ENCODE results near the gene SLC34A3.

Gene SLC34A3

DNA sequence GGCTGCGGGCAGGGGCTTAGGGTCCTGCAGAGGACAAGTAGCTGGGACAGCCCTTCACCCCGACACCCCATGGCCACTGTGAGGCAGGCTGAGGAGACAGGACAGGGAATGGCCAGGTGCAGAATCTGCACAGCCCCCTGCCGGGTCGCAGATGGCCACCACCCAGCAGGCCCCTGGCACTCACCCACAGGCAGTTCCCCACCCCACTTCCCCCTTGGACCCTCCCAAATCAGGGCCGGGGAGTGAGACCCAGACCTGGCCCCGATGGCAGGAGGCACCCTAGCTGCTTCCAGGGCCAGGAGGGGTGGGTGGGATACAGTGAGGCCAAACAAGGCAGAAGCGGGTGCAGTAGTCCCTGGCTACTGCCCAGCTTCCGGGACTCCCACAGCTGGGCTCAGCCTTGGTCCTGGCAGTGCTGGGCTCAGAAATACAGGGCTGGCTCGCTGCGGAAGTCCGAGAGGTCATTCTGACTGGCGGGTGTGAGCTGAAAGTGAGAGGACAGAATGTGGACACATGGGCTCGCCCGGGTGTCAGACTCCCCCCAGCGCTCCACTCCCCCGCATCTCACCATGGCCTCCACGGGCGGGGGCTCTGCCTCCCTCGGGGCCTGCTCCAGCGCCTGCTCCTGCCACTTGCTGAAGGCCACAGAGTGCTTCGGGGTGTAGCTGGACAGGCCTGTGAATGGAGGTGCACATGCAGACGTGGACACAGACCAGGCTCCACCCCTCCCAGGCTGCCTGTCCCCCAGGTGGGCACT lies 38.8 kb upstream of the SLC34A3 start:
- H3K4me1 Mint-ChIP-seq (ENCODE audit: low read depth): peaks cover 27% of the 10 kb centered on the region
- H3K27me3 Mint-ChIP-seq: no peaks in the 10 kb centered on the region
- no peaks in the 10 kb centered on the region for H3K36me3 Mint-ChIP-seq (ENCODE audit: low read depth)
- no peak overlapping the region for H3K27ac Mint-ChIP-seq
- H3K4me3 Mint-ChIP-seq: no peak overlapping the region
- no peaks in the 10 kb centered on the region for H3K9me3 Mint-ChIP-seq

DNA sequence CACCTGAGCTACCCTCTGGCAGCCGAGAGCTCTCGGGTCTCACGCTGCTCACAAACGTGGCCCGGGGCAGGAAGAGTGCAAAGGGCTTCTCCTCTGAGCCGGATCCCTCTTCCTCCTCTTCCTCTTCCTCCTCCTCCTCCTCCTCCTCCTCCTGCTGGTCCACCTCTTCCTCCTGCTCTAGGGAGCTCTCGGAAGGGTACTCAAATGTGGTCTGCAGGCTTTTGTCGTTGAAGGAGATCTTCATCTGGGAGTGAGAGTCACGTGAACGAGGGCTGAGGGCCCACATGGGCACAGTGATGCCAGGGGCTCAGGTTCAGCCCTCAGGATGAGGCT lies 38.3 kb upstream of the SLC34A3 start:
- no peaks in the 10 kb centered on the region for H3K9me3 Mint-ChIP-seq
- H3K27ac Mint-ChIP-seq: no peak overlapping the region
- no peaks in the 10 kb centered on the region for H3K27me3 Mint-ChIP-seq
- H3K36me3 Mint-ChIP-seq (ENCODE audit: low read depth): no peaks in the 10 kb centered on the region
- H3K4me1 Mint-ChIP-seq (ENCODE audit: low read depth): peaks cover 21% of the 10 kb centered on the region
- no peak overlapping the region for H3K4me3 Mint-ChIP-seq

DNA sequence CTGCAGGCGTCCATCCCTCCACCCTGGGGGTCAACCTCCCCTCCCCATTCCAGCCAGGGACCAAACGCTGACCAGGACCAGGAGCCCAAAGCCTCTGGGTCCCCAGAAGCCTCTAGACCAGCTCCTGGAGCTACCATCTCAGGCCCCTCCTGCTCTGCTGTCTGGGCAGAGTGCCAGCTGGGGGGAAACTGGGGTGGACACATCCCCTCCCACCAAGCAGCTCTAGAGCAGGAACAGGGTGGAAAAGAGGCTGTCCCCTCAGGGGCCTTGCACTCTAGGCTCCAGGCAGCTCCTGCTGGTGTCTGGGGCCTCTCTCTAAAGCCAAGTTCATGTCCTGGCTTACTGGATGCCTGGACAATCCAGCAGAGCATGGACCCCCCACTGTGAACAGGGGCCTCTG lies 37.8 kb upstream of the SLC34A3 start:
- no peak overlapping the region for H3K4me3 Mint-ChIP-seq
- no peak overlapping the region for H3K27ac Mint-ChIP-seq
- H3K36me3 Mint-ChIP-seq (ENCODE audit: low read depth): no peaks in the 10 kb centered on the region
- H3K9me3 Mint-ChIP-seq: no peaks in the 10 kb centered on the region
- H3K27me3 Mint-ChIP-seq: no peaks in the 10 kb centered on the region
- H3K4me1 Mint-ChIP-seq (ENCODE audit: low read depth): peaks cover 18% of the 10 kb centered on the region

DNA sequence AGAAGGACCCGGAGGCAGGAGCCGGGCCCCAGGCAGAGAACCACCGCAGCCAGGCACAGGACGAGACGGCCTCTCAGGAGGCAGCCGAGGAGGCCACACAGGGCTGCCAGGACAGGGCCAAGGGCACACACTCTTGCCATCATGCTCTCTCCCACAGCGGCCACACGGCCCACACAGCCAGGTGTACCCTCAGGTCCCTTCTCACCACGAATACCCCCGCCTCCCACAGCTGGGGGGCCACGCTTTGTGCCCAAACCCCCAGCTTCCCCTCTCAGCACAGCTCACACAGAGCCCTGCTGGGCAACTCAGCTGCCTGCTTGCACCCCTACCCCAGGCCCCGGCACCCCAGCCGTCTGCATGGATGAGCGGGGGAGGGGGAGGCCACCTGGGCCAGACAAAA lies 36.9 kb upstream of the SLC34A3 start:
- Mint-ChIP-seq H3K36me3 (ENCODE audit: low read depth) (no peaks in the 10 kb centered on the region), H3K9me3 (no peaks in the 10 kb centered on the region), H3K27ac (no peak overlapping the region), H3K4me3 (no peak overlapping the region), H3K27me3 (no peaks in the 10 kb centered on the region), H3K4me1 (ENCODE audit: low read depth) (peaks cover 22% of the 10 kb centered on the region)

DNA sequence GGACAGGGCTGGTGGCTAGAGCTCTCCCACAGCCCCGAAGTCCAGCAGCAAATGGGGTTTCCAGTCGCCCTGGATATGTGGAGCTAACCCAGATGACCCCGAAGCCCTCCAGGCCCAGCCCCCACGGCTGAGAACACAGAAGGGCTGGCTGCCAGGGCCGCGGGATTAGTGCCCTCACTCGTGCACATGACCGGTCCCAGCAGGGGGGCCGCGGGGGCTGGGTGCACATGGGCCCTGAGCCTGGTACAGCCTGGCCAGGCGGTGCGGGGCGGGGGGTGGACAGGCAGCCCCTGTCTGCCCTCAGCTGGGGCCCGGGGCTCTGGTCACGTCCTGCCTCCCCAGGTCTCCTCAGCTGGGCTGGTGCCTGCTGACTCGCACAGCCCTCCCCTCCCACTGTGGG lies 36.3 kb upstream of the SLC34A3 start:
- no peak overlapping the region for H3K27ac Mint-ChIP-seq
- no peak overlapping the region for H3K4me3 Mint-ChIP-seq

DNA sequence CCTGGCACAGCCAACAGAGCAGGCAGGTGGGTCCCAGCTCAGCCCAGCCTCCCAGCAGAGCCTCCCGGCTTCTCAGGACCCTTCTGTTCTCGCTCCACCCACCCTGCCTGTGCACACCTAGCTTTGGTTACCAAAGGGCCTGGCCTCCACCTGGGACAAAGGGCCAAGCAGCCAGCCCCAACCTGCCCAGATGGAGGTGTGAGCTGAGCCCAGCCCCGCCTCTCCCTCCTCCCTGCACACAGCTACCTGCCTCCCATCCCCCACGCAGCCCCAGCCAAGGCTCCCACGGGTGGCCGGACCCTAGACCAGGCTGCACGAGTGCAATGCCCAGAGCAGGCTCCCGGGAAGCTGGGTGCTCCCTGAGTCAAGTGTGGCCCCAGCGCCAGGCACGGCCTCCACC lies 35.8 kb upstream of the SLC34A3 start:
- Mint-ChIP-seq H3K27me3 (no peaks in the 10 kb centered on the region), H3K9me3 (no peaks in the 10 kb centered on the region), H3K27ac (no peak overlapping the region), H3K4me1 (ENCODE audit: low read depth) (peaks cover 14% of the 10 kb centered on the region), H3K4me3 (no peak overlapping the region), H3K36me3 (ENCODE audit: low read depth) (no peaks in the 10 kb centered on the region)

More for the DNA sequence above, 36.3 kb upstream of the SLC34A3 start:
- H3K4me1 Mint-ChIP-seq (ENCODE audit: low read depth): peaks cover 16% of the 10 kb centered on the region
- no peaks in the 10 kb centered on the region for H3K36me3 Mint-ChIP-seq (ENCODE audit: low read depth)
- no peaks in the 10 kb centered on the region for H3K27me3 Mint-ChIP-seq
- H3K9me3 Mint-ChIP-seq: no peaks in the 10 kb centered on the region

DNA sequence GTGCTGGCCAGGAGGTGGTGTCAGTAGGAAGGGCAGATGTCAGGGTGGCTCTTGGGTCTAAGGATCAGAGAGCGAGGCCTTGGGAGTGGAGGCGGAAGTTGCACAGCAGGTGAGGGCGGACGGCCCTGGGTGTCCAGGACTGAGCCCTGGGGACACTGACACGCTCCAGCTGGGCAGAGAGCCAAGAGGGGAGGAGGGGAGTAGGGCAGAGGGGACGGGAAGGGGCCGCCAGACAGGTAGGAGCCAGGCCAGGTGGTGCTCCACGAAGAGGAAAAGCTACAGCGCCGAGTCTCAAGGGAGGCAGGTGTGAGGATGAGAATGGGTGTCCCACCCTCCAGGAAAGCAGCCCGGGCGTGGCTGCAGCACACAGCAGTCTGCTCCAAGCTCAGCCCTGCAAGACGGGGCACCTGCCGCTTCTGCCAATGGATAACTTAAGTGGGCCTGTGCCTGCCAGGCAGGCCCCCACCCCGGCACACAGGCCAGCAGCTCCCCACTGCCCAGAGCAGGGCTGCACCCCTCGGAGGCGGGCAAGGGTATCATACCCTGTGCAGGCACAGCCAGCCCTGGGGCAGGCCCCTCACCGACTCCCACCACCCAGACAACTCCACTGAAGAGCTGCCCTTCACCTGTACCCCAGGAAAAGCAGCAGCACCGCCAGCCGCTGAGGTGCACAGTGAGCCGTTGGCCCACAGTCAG lies 35.0 kb upstream of the SLC34A3 start:
- Mint-ChIP-seq H3K4me1 (ENCODE audit: low read depth) (peaks cover 11% of the 10 kb centered on the region), H3K27ac (no peak overlapping the region), H3K4me3 (no peak overlapping the region), H3K36me3 (ENCODE audit: low read depth) (no peaks in the 10 kb centered on the region), H3K27me3 (no peaks in the 10 kb centered on the region), H3K9me3 (no peaks in the 10 kb centered on the region)

DNA sequence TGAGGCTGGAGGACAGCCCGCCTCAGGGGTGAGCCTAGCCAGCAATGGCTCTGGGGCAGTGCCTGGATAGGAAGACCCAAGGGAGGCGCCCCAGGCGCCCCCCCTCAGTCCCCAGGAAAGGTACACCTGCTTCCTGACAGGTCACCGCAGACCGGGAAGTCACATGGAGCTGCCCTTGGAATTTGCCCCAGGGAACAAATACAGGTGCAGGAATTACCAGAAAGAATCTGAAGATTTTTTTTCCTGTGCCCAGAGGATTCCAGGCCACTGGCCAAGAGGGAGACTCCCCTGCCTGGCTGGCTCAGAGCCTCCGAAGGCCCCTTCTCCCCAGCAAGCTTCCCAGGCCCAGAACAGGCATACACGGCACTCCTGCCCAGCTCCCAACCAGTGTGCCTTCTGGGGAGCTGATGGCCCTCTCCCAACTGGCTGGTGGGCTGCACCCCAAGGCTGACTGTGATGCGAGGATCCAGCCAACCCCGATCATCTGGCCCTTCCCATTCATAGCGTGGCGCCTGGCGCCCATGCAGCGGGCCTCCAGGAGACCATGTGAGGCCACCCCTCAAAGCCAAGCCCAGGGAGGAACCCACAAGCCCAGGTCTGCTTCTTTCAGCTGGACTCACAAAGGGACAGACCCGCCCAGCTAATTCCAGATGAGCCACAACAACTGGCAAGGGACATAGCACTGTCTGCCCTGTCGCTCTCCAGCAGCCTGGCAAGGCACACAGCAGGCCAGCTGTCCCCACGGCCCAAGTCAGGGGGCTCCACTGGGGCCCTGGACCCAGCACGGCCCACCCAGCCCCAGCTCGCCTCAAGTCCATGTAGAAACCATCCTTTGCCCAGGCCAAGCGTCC lies 32.4 kb upstream of the SLC34A3 start:
- Mint-ChIP-seq H3K4me1 (ENCODE audit: low read depth) (peaks cover 20% of the 10 kb centered on the region), H3K27me3 (no peaks in the 10 kb centered on the region), H3K36me3 (ENCODE audit: low read depth) (no peaks in the 10 kb centered on the region), H3K9me3 (no peaks in the 10 kb centered on the region), H3K4me3 (peak overlapping the region; percentile 35), H3K27ac (no peak overlapping the region)

DNA sequence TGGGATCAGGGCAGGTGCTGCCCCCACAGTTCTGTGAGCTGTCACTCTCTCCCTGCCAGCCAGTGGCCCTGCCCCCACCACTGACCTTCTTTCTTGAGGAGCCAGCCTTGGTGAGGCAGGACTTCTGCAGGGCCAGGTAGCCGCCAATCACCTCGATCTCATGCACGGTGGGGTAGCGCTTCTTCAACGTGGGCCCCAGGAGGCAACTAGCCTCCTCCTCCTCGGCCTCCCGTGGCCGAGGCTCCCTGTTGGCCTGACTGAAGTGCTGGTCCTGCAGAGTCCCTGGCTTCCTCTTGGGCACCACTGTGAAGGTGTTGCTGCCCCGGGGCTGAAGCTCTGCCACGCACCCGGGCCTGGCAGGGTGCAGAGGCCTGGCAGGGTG lies 31.8 kb upstream of the SLC34A3 start:
- peaks cover 26% of the 10 kb centered on the region for H3K4me1 Mint-ChIP-seq (ENCODE audit: low read depth)
- H3K4me3 Mint-ChIP-seq: no peak overlapping the region
- no peak overlapping the region for H3K27ac Mint-ChIP-seq
- no peaks in the 10 kb centered on the region for H3K27me3 Mint-ChIP-seq
- H3K36me3 Mint-ChIP-seq (ENCODE audit: low read depth): no peaks in the 10 kb centered on the region
- H3K9me3 Mint-ChIP-seq: no peaks in the 10 kb centered on the region

DNA sequence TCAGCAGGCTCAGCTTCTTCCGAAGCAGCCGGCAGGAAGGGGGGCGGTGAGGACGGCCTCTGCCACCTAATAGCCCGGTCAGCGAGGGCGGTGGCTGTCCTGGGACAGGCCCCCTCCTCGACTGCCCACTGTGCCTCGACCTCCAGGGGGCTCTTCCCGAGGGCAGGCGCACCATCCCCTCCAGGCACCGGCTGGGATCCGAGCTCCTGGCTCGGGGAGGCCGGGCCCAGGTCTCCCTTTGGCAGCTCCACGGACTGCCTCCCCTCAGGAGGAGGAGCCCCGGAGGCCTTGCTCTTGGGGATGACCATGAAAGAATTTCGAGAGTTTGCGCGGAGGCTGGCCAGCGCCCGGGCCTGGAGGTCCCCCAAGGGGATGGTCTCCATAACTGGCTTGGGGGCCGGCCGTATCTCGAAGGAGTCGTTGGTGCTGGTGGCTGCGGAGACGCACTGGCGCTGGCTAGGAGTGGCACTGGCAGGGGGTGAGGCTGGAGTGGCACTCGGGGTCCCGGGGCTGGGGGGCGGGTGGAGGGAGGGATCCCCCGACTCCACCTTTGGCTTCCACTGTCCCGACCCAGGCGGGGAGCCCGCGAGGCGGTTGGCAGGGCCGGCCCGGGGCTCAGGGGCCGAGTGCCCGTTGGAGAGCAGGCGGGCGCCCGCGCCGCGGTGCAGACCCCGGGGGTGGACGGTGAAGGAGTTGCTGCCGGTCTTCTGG lies 31.1 kb upstream of the SLC34A3 start:
- H3K4me3 Mint-ChIP-seq: peak overlapping the region; percentile 74
- no peaks in the 10 kb centered on the region for H3K36me3 Mint-ChIP-seq (ENCODE audit: low read depth)
- H3K4me1 Mint-ChIP-seq (ENCODE audit: low read depth): peaks cover 32% of the 10 kb centered on the region
- H3K9me3 Mint-ChIP-seq: no peaks in the 10 kb centered on the region
- peak overlapping the region; percentile 61 for H3K27ac Mint-ChIP-seq
- H3K27me3 Mint-ChIP-seq: no peaks in the 10 kb centered on the region

DNA sequence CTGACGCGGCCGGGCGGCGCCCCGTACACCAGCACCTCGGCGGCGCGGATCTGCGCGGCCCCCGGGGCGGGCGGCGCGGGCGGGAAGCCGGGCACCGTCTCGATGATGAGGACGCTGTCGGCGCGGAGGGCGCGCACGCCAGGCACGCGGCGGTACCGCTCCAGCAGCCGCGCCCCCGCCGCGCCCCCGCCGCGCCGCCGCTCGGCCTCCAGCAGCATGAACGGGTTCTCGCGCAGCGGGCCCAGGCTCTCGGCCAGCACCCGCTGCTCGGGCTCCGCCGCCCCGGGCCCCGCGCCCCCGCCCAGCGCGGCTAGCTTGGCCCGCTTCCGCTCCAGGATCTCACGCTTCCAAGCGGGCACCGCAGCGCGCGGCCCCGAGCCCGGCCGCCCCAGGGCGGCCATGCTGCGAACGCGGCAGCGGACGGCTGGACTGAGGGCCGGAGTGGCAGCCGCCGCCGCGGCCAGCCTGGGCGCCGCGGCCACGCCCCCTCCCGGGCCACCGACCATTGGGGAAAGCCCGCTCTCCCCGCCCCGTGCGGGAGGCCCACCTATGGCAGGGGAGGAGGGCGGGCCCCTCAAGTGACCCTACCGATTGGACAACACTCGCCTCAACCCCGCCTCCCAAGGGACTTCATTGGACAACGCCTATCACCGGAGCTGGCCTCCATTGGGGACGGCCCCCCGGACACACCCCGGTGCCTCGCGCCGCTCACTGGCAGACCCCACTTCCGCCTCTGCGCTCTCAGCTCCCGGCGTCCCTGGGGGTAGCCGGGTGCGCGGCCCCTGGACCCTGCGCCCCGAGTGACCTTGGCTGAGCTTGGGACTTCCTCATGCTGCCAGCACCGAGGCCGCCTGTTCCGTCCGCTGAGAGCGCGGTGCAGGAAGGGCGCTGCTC lies 30.1 kb upstream of the SLC34A3 start, which contains the start of gene TPRN:
Gene TPRN (minus strand): TSS at position 431 of the 894 bp plus-strand sequence. CDS start 30 bp downstream, at position 401.
- peak within 1 kb of the TSS; percentile 63 for H3K27ac Mint-ChIP-seq
- peak within 1 kb of the TSS; percentile 84 for H3K4me3 Mint-ChIP-seq
- H3K9me3 Mint-ChIP-seq: no peaks in the 10 kb centered on the region
- H3K4me1 Mint-ChIP-seq (ENCODE audit: low read depth): peaks cover 36% of the 10 kb centered on the region
- H3K27me3 Mint-ChIP-seq: no peaks in the 10 kb centered on the region
- no peaks in the 10 kb centered on the region for H3K36me3 Mint-ChIP-seq (ENCODE audit: low read depth)

DNA sequence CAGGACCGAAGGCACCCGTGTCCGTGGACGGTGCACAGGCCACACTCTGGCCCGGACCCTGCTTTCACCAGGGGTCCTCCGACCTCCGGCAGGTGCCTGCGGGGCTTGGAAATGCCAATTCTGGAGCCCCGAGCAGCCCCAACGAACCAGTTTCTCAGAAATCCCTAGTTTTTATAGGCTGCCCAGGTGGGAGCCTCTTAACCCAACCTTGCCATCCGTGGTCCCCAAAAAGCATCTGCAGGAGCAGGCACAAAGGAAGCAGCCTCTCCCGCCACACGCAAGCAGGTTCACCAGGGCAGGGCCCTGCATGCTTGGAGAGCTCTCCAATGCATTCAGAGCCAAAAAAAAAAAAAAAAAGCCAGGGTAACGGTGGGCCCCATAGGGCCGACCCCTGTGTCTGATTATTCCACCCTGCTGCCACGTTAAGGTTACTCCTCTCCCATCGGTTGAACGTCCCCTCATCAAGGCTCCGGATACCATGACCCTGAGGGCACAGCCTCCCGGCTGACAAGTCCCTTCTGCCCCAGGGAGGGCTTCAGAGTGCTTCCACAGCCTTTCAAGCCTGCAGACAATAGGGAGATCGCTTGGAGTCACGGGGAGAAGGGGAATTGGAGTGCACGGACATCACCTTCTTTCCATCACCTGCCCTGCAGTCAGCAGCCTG lies 29.4 kb upstream of the SLC34A3 start:
- no peaks in the 10 kb centered on the region for H3K9me3 Mint-ChIP-seq
- peak overlapping the region; percentile 84 for H3K4me3 Mint-ChIP-seq
- H3K4me1 Mint-ChIP-seq (ENCODE audit: low read depth): peaks cover 41% of the 10 kb centered on the region
- no peaks in the 10 kb centered on the region for H3K27me3 Mint-ChIP-seq
- peaks cover 1% of the 10 kb centered on the region for H3K36me3 Mint-ChIP-seq (ENCODE audit: low read depth)
- peak overlapping the region; percentile 63 for H3K27ac Mint-ChIP-seq

DNA sequence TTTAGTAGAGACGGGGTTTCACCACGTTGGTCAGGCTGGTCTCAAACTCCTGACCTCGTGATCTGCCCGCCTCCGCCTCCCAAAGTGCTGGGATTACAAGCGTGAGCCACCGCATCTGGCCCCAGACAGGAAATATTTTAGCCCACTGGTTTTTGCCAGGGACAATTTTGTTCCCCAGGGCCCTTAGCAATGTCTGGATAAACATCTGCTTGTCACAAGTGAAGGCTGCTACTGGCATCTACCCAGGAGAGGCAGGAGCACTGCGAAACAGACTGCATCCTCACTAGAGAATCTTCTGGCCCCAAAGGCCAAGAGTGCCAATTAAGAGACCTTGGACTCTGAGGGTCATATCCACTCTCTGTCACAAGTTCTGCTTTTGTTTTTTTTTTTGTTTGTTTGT lies 27.7 kb upstream of the SLC34A3 start:
- no peaks in the 10 kb centered on the region for H3K9me3 Mint-ChIP-seq
- H3K27ac Mint-ChIP-seq: no peak overlapping the region
- no peaks in the 10 kb centered on the region for H3K27me3 Mint-ChIP-seq
- H3K36me3 Mint-ChIP-seq (ENCODE audit: low read depth): peaks cover 16% of the 10 kb centered on the region
- H3K4me3 Mint-ChIP-seq: no peak overlapping the region
- H3K4me1 Mint-ChIP-seq (ENCODE audit: low read depth): peaks cover 55% of the 10 kb centered on the region

Data from stimulated activated naive CD8-positive, alpha-beta T cell treated with anti-CD3 and anti-CD28 coated beads, Interleukin-15, Interleukin-2, amounts not matched to agents 100 ng/mL and 50 ng/mL, for 24 hours (primary cell).